ENCODE data around the gene MAP4K4. TPM values are rescaled to one million over a fixed set of nuclear protein-coding genes. Genes with fewer than 3 reads are reported as not detected.

The MAP4K4 gene
- total RNA-seq, 1 donor from 2014 or later = 427 TPM

GRCh38 chr2:101658387-101658786 lies 39.1 kb upstream of the MAP4K4 start:
- peaks cover 1% of the 10 kb centered on the region for H3K27me3 Mint-ChIP-seq (ENCODE audit: unreplicated experiment)
- TF ChIP-seq, protein P1, sequence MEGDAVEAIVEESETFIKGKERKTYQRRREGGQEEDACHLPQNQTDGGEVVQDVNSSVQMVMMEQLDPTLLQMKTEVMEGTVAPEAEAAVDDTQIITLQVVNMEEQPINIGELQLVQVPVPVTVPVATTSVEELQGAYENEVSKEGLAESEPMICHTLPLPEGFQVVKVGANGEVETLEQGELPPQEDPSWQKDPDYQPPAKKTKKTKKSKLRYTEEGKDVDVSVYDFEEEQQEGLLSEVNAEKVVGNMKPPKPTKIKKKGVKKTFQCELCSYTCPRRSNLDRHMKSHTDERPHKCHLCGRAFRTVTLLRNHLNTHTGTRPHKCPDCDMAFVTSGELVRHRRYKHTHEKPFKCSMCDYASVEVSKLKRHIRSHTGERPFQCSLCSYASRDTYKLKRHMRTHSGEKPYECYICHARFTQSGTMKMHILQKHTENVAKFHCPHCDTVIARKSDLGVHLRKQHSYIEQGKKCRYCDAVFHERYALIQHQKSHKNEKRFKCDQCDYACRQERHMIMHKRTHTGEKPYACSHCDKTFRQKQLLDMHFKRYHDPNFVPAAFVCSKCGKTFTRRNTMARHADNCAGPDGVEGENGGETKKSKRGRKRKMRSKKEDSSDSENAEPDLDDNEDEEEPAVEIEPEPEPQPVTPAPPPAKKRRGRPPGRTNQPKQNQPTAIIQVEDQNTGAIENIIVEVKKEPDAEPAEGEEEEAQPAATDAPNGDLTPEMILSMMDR (IDR thresholded peaks at IDR 0.05; ENCODE audit: unreplicated experiment) = no peak
- no peaks in the 10 kb centered on the region for H3K36me3 Mint-ChIP-seq (ENCODE audit: low read depth, unreplicated experiment)
- H3K4me3 Mint-ChIP-seq (ENCODE audit: unreplicated experiment) = no peak overlapping the region
- H3K4me1 Mint-ChIP-seq (ENCODE audit: unreplicated experiment) = peaks cover 15% of the 10 kb centered on the region
- no peak for DNase-seq (ENCODE audit: low spot score)
- H3K9me3 Mint-ChIP-seq (ENCODE audit: unreplicated experiment) = no peaks in the 10 kb centered on the region
- H3K27ac Mint-ChIP-seq (ENCODE audit: unreplicated experiment) = peak overlapping the region; percentile 2

GRCh38 chr2:101665312-101665711 lies 32.2 kb upstream of the MAP4K4 start:
- H3K36me3 Mint-ChIP-seq (ENCODE audit: low read depth, unreplicated experiment) = no peaks in the 10 kb centered on the region
- no peak for DNase-seq (ENCODE audit: low spot score)
- no peaks in the 10 kb centered on the region for H3K9me3 Mint-ChIP-seq (ENCODE audit: unreplicated experiment)
- H3K4me1 Mint-ChIP-seq (ENCODE audit: unreplicated experiment) = peaks cover 6% of the 10 kb centered on the region
- no peaks in the 10 kb centered on the region for H3K27me3 Mint-ChIP-seq (ENCODE audit: unreplicated experiment)
- H3K4me3 Mint-ChIP-seq (ENCODE audit: unreplicated experiment) = no peak overlapping the region
- TF ChIP-seq, protein P1 (IDR thresholded peaks at IDR 0.05; ENCODE audit: unreplicated experiment) = no peak
- no peak overlapping the region for H3K27ac Mint-ChIP-seq (ENCODE audit: unreplicated experiment)

DNA sequence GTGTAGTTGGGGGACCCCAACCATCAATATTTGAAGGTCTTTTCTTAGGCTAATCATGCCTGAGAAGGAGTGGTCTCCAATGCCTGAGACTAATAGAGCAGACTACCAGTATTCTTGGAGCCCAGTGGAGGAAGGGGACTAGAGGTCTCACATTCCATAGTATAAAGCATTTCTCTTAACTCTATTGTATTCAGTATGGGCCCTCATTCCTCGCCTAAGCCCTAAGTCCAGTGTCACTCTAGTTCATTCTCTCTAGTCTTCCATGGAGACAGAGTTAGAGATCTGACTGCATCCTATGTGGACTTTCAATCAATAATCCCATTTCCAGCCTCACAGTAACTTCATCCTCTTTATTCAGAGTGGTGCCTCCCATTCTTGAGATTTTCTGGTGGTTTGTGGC lies 29.7 kb upstream of the MAP4K4 start:
- Mint-ChIP-seq H3K27ac (ENCODE audit: unreplicated experiment) (no peak overlapping the region), H3K4me1 (ENCODE audit: unreplicated experiment) (peaks cover 5% of the 10 kb centered on the region), H3K4me3 (ENCODE audit: unreplicated experiment) (no peak overlapping the region), H3K27me3 (ENCODE audit: unreplicated experiment) (no peaks in the 10 kb centered on the region), H3K36me3 (ENCODE audit: low read depth, unreplicated experiment) (no peaks in the 10 kb centered on the region), H3K9me3 (ENCODE audit: unreplicated experiment) (no peaks in the 10 kb centered on the region)
- TF ChIP-seq, protein P1 (IDR thresholded peaks at IDR 0.05; ENCODE audit: unreplicated experiment) = no peak
- DNase-seq (ENCODE audit: low spot score) = no peak

- Mint-ChIP-seq H3K9me3 (ENCODE audit: unreplicated experiment) (no peaks in the 10 kb centered on the region), H3K27ac (ENCODE audit: unreplicated experiment) (no peak overlapping the region), H3K27me3 (ENCODE audit: unreplicated experiment) (no peaks in the 10 kb centered on the region), H3K4me3 (ENCODE audit: unreplicated experiment) (no peak overlapping the region), H3K4me1 (ENCODE audit: unreplicated experiment) (peaks cover 2% of the 10 kb centered on the region), H3K36me3 (ENCODE audit: low read depth, unreplicated experiment) (no peaks in the 10 kb centered on the region)
- TF ChIP-seq, protein P1 (IDR thresholded peaks at IDR 0.05; ENCODE audit: unreplicated experiment) = no peak
- DNase-seq (ENCODE audit: low spot score) = no peak
Measured at GRCh38 chr2:101672047-101672446, 25.5 kb upstream of the MAP4K4 start.

- TF ChIP-seq, protein P1 (IDR thresholded peaks at IDR 0.05; ENCODE audit: unreplicated experiment) = no peak
- no peaks in the 10 kb centered on the region for H3K36me3 Mint-ChIP-seq (ENCODE audit: low read depth, unreplicated experiment)
Measured at GRCh38 chr2:101673920-101674319, 23.6 kb upstream of the MAP4K4 start.

More at GRCh38 chr2:101673920-101674319, 23.6 kb upstream of the MAP4K4 start:
- Mint-ChIP-seq H3K4me1 (ENCODE audit: unreplicated experiment) (peaks cover 2% of the 10 kb centered on the region), H3K9me3 (ENCODE audit: unreplicated experiment) (no peaks in the 10 kb centered on the region), H3K27ac (ENCODE audit: unreplicated experiment) (no peak overlapping the region), H3K27me3 (ENCODE audit: unreplicated experiment) (no peaks in the 10 kb centered on the region), H3K4me3 (ENCODE audit: unreplicated experiment) (no peak overlapping the region)
- DNase-seq (ENCODE audit: low spot score) = no peak

Data from endothelial cell (in vitro differentiated cells).